NCI-H510A treated with DMSO at 0.1 percent for 48 hours (cell line): ENCODE results near the gene SOX8.
"Not testable (repeated sequence)": the region's sequence is repeated elsewhere in the genome, so short reads cannot be mapped to it uniquely, and the experiment has no call there.

Experiments
- DNase-seq: peaks from one replicate; lab custom pipeline; 2025; lab: John Stamatoyannopoulos, UW

Gene SOX8

GRCh38 chr16:981695-982144, at the start of gene SOX8:
Gene SOX8 (plus strand): TSS chr16:981770. CDS start chr16:981923, 153 bp downstream.
- DNase-seq: no peak

- no peak for DNase-seq
Measured at GRCh38 chr16:932831-933330, 48.7 kb upstream of the SOX8 start.

- no peak for DNase-seq
Measured at GRCh38 chr16:933581-933980, 48.0 kb upstream of the SOX8 start.

- DNase-seq: no peak
Measured at GRCh38 chr16:934178-934577, 47.4 kb upstream of the SOX8 start.

- no peak for DNase-seq
Measured at GRCh38 chr16:935684-936083, 45.9 kb upstream of the SOX8 start.

- no peak for DNase-seq
Measured at GRCh38 chr16:937311-937710, 44.3 kb upstream of the SOX8 start.

- DNase-seq: no peak
Measured at GRCh38 chr16:937723-938122, 43.8 kb upstream of the SOX8 start.

- no peak for DNase-seq
Measured at GRCh38 chr16:938136-938535, 43.4 kb upstream of the SOX8 start.

- no peak for DNase-seq
Measured at GRCh38 chr16:938752-939151, 42.8 kb upstream of the SOX8 start.

GRCh38 chr16:939311-939710, 42.3 kb upstream of the SOX8 start:
- no peak for DNase-seq

- no peak for DNase-seq
Measured at GRCh38 chr16:939941-940340, 41.6 kb upstream of the SOX8 start.

- no peak for DNase-seq
Measured at GRCh38 chr16:942436-943060, 39.0 kb upstream of the SOX8 start.

GRCh38 chr16:943971-944370, 37.6 kb upstream of the SOX8 start:
- no peak for DNase-seq

GRCh38 chr16:945271-946047, 36.1 kb upstream of the SOX8 start:
- DNase-seq: no peak

GRCh38 chr16:946048-946395, 35.5 kb upstream of the SOX8 start:
- DNase-seq: no peak

- no peak for DNase-seq
Measured at GRCh38 chr16:947255-947921, 34.2 kb upstream of the SOX8 start.

GRCh38 chr16:947922-948303, 33.7 kb upstream of the SOX8 start:
- not testable (repeated sequence) for DNase-seq

- DNase-seq: not testable (repeated sequence)
Measured at GRCh38 chr16:948767-949166, 32.8 kb upstream of the SOX8 start.

- DNase-seq: not testable (repeated sequence)
Measured at GRCh38 chr16:950733-951573, 30.6 kb upstream of the SOX8 start.

- DNase-seq: no peak
Measured at GRCh38 chr16:951660-952301, 29.8 kb upstream of the SOX8 start.

GRCh38 chr16:952321-952720, 29.2 kb upstream of the SOX8 start:
- DNase-seq: no peak

GRCh38 chr16:953818-954217, 27.8 kb upstream of the SOX8 start:
- DNase-seq: not testable (repeated sequence)
